ENCODE data around the gene MKLN1. TPM values are rescaled to one million over a fixed set of nuclear protein-coding genes. Genes with fewer than 3 reads are reported as not detected.

Gene MKLN1
- total and polyA plus RNA-seq, 10 of the 15 experiments (the other 5 are each of a cell fraction or from before 2014, with no cell fraction given), result 13.6 to 55.8 (median 29.3) TPM

- H3K4me2 ChIP-seq (ENCODE audit: control insufficient read depth, insufficient read depth), result no peak overlapping the region
- ChIA-PET CTCF (no interaction called here), RAD21 (ENCODE audit: unreplicated experiment) (no interaction called here), POLR2A (no interaction called here), SMC1A (ENCODE audit: uncharacterized antibody, unreplicated experiment) (no interaction called here)
- H3K9ac ChIP-seq (ENCODE audit: control insufficient read depth, insufficient read depth, low read length), result no peak overlapping the region
- no peaks in the 10 kb centered on the region for H3K36me3 ChIP-seq (ENCODE audit: control insufficient read depth in 2 of 2, insufficient read depth in 2 of 2, low read length in 1 of 2)
- in situ Hi-C loops (cut with MboI), result no loop called here
- no peak for DNase-seq (ENCODE audit: low read depth, low spot score)
- no peak for FAIRE-seq
- H3K4me3 ChIP-seq, result no peak overlapping the region
- H3K4me1 ChIP-seq (ENCODE audit: control insufficient read depth, insufficient read depth, low read length), result no peaks in the 10 kb centered on the region
- 46% methylated on average over 9 of the region's 9 CpGs for WGBS (ENCODE audit: insufficient coverage, insufficient replicate concordance, low lambda C conversion rate, missing lambda C conversion rate)
- no peaks in the 10 kb centered on the region for H4K20me1 ChIP-seq (ENCODE audit: control insufficient read depth, insufficient read depth)
- BruUV-seq (replicated peaks), result no TSS peak
- H3K9me3 ChIP-seq (replicated peaks; ENCODE audit: control insufficient read depth, insufficient read depth, low read length), result no peaks in the 10 kb centered on the region
- no peak for ATAC-seq
- no peak overlapping the region for H3K27ac ChIP-seq (ENCODE audit: control insufficient read depth, insufficient read depth)
- TF ChIP-seq DPF2 (IDR thresholded peaks at IDR 0.05), result no peak
- no peak for TF ChIP-seq MEF2A (IDR thresholded peaks at IDR 0.05; ENCODE audit: insufficient read depth, low read depth, low read length)
- TF ChIP-seq CTCF (IDR thresholded peaks at IDR 0.05 in 2 of 3, conservative IDR thresholded peaks at IDR 0.05 in 1 of 3; ENCODE audit: control insufficient read depth in 2 of 3, extremely low read depth in 1 of 3, insufficient read depth in 1 of 3, low read depth in 3 of 3, low read length in 3 of 3), result no peak
- TF ChIP-seq NRF1 (conservative IDR thresholded peaks at IDR 0.05; ENCODE audit: low read depth, low read length), result no peak
- no peak for TF ChIP-seq ZNF384 (IDR thresholded peaks at IDR 0.05; ENCODE audit: borderline replicate concordance, low read depth, low read length)
- no peaks in the 10 kb centered on the region for H3K79me2 ChIP-seq (ENCODE audit: control insufficient read depth, insufficient read depth, low read length)
- H2AFZ ChIP-seq (ENCODE audit: control insufficient read depth, low read depth, low read length), result no peak overlapping the region
- no peaks in the 10 kb centered on the region for H3K27me3 ChIP-seq (replicated peaks in 1 of 2; ENCODE audit: control insufficient read depth in 2 of 2, insufficient read depth in 2 of 2, low read length in 1 of 2)
- intact Hi-C loops (cut with micrococcal nuclease; ENCODE audit: unreplicated experiment), result no loop called here
Measured at GRCh38 chr7:131533151-131533559, 205.5 kb downstream of the MKLN1 start.

All from GM12878 (cell line).